ENCODE results near the gene BMP7.

DNA sequence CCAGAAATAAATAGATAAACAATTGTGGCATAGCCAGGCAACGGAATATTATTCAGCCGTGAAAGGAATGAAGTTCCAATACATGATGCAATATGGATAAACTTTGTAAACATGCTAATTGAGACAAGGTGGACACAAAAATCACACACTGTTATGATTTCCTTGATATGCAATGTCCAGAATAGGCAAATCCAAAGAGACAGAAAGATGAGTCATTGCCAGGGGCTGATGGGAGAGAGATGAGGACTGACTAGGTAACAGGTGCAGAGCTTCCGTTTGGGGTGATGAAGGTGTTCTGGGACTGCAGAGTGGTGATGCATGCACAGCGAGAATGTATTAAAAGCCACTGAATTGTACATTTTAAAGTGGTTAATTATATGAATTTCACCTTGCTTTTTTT, 32.0 kb upstream of the BMP7 start:
- TF ChIP-seq, protein P1, sequence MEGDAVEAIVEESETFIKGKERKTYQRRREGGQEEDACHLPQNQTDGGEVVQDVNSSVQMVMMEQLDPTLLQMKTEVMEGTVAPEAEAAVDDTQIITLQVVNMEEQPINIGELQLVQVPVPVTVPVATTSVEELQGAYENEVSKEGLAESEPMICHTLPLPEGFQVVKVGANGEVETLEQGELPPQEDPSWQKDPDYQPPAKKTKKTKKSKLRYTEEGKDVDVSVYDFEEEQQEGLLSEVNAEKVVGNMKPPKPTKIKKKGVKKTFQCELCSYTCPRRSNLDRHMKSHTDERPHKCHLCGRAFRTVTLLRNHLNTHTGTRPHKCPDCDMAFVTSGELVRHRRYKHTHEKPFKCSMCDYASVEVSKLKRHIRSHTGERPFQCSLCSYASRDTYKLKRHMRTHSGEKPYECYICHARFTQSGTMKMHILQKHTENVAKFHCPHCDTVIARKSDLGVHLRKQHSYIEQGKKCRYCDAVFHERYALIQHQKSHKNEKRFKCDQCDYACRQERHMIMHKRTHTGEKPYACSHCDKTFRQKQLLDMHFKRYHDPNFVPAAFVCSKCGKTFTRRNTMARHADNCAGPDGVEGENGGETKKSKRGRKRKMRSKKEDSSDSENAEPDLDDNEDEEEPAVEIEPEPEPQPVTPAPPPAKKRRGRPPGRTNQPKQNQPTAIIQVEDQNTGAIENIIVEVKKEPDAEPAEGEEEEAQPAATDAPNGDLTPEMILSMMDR (IDR thresholded peaks at IDR 0.05 in 2 of 3, conservative IDR thresholded peaks at IDR 0.05 in 1 of 3; ENCODE audit: insufficient read depth in 2 of 3, low read depth in 1 of 3, low read length in 3 of 3), result no peak
- TF ChIP-seq ATF1 (CRISPR knock-in tag; IDR thresholded peaks at IDR 0.05) (no peak), ATF1 (tag; IDR thresholded peaks at IDR 0.05) (no peak), RFX5 (IDR thresholded peaks at IDR 0.05; ENCODE audit: low read depth, low read length) (no peak), CEBPB (tag; IDR thresholded peaks at IDR 0.05) (0 out of 2 replicates have a peak, but pooled peaks have one; percentile 12), CHD1 (IDR thresholded peaks at IDR 0.05; ENCODE audit: low read length) (no peak), RAD21 (CRISPR knock-in tag; conservative IDR thresholded peaks at IDR 0.05 in 1 of 2, IDR thresholded peaks at IDR 0.05 in 1 of 2) (no peak), FOXK1 (CRISPR knock-in tag; IDR thresholded peaks at IDR 0.05; ENCODE audit: borderline replicate concordance) (no peak), ZNF274 (IDR thresholded peaks at IDR 0.05; ENCODE audit: borderline replicate concordance, low read depth, low read length) (no peak), SIN3A (IDR thresholded peaks at IDR 0.05; ENCODE audit: borderline replicate concordance in 2 of 2, control insufficient read depth in 1 of 2, low read depth in 2 of 2, low read length in 2 of 2) (no peak), DMBX1 (CRISPR knock-in tag; IDR thresholded peaks at IDR 0.05; ENCODE audit: borderline replicate concordance) (no peak), SREBF2 (CRISPR knock-in tag; IDR thresholded peaks at IDR 0.05) (no peak)

Measured in K562 (cell line).